Measurements from ENCODE around the gene SLC13A3.

The SLC13A3 gene

GRCh38 chr20:46519471-46520068 is 131.7 kb downstream of the SLC13A3 start:
- DNase-seq = no peak

GRCh38 chr20:46512943-46513844 is 138.1 kb downstream of the SLC13A3 start, which contains the start of gene ZNF334:
ZNF334 (minus strand) TSS chr20:46513559; CDS start chr20:46512102, 1,457 bp downstream.
- no peak for DNase-seq

GRCh38 chr20:46509523-46509922 is 141.7 kb downstream of the SLC13A3 start:
- DNase-seq = no peak
